WTC11 (cell line): ENCODE data around the gene NCKIPSD. TPM values are rescaled to one million over a fixed set of nuclear protein-coding genes. Genes with fewer than 3 reads are reported as not detected.

Experiments
- ATAC-seq: fragments of 200-7000 bp; cut with Tn5 transposase; 2 replicates; pipeline ENCODE4 v1.10.0; 2021; ENCODE audit warnings: mild to moderate bottlenecking, moderate library complexity
- CTCF ChIA-PET: fragments of 300-600 bp; sonication (Branson Sonifier 250); formaldehyde crosslinking; loops from one replicate; lab custom pipeline; 2021; ENCODE audit warnings: antibody characterized with exemption; lab: Charles Lee
- POLR2A ChIA-PET: fragments of 350-600 bp; sonication (Branson Sonifier 250); formaldehyde crosslinking; loops from one replicate; lab custom pipeline; 2021; ENCODE audit warnings: antibody characterized with exemption; lab: Charles Lee
- DNase-seq: peaks from one replicate; pipeline ENCODE4 v3.0.0; 2021; ENCODE audit warnings: low spot score
- H3K27ac Mint-ChIP-seq: 2 replicates; pipeline ENCODE4 v1.8.0; 2021; ENCODE audit warnings: mixed read lengths
- H3K27me3 Mint-ChIP-seq: 2 replicates; pipeline ENCODE4 v1.8.0; 2021; ENCODE audit warnings: low read depth, mild to moderate bottlenecking, moderate library complexity, mixed read lengths
- H3K36me3 Mint-ChIP-seq: 2 replicates; pipeline ENCODE4 v1.8.0; 2021; ENCODE audit warnings: mixed read lengths
- H3K4me1 Mint-ChIP-seq: 2 replicates; pipeline ENCODE4 v1.8.0; 2022; ENCODE audit warnings: mixed read lengths
- H3K4me3 Mint-ChIP-seq: 2 replicates; pipeline ENCODE4 v1.8.0; 2021; ENCODE audit warnings: mild to moderate bottlenecking, moderate library complexity, mixed read lengths
- H3K9me3 Mint-ChIP-seq: 2 replicates; pipeline ENCODE4 v1.8.0; 2021; ENCODE audit warnings: mixed read lengths
- ARID4B ChIP-seq: sonication (generic); formaldehyde crosslinking; IDR thresholded peaks from 2 replicates; pipeline ENCODE4 v1.8.0; 2023; ENCODE audit warnings: missing genetic modification reagents, mild to moderate bottlenecking, borderline replicate concordance
- ATF6 ChIP-seq: sonication (generic); formaldehyde crosslinking; IDR thresholded peaks from 2 replicates; pipeline ENCODE4 v1.8.1; 2023; ENCODE audit warnings: mild to moderate bottlenecking, missing genetic modification reagents
- FOXK1 ChIP-seq: sonication (generic); formaldehyde crosslinking; IDR thresholded peaks from 2 replicates; pipeline ENCODE4 v1.8.0; 2022; ENCODE audit warnings: mild to moderate bottlenecking, moderate library complexity, missing genetic modification reagents
- GTF2I ChIP-seq: fragments of 250-450 bp; sonication (Bioruptor Pico); conservative IDR thresholded peaks from 2 replicates; pipeline ENCODE4 v1.4.0; 2021; ENCODE audit warnings: mild to moderate bottlenecking
- HMGXB4 ChIP-seq: sonication (generic); formaldehyde crosslinking; IDR thresholded peaks from 2 replicates; pipeline ENCODE4 v1.8.1; 2023; ENCODE audit warnings: mild to moderate bottlenecking, moderate library complexity, missing genetic modification reagents
- IRF2 ChIP-seq: sonication (generic); formaldehyde crosslinking; IDR thresholded peaks from 2 replicates; pipeline ENCODE4 v1.8.0; 2022; ENCODE audit warnings: low read depth, missing genetic modification reagents, borderline replicate concordance
- NFYB ChIP-seq: sonication (generic); formaldehyde crosslinking; conservative IDR thresholded peaks from 2 replicates; pipeline ENCODE4 v1.8.0; 2022; ENCODE audit warnings: low read depth, missing genetic modification reagents
- OVOL2 ChIP-seq: fragments of 250-450 bp; sonication (Bioruptor Pico); IDR thresholded peaks from 2 replicates; pipeline ENCODE4 v1.9.0; 2021; ENCODE audit warnings: mild to moderate bottlenecking, borderline replicate concordance
- RELA ChIP-seq: sonication (generic); formaldehyde crosslinking; IDR thresholded peaks from 2 replicates; pipeline ENCODE4 v1.8.1; 2022; ENCODE audit warnings: missing genetic modification reagents, mild to moderate bottlenecking, borderline replicate concordance
- RORB ChIP-seq: fragments of 250-450 bp; sonication (Bioruptor Pico); IDR thresholded peaks from 2 replicates; pipeline ENCODE4 v1.9.0; 2021; ENCODE audit warnings: mild to moderate bottlenecking
- STAT6 ChIP-seq: sonication (generic); formaldehyde crosslinking; conservative IDR thresholded peaks from 2 replicates; pipeline ENCODE4 v1.8.1; 2023; ENCODE audit warnings: mild to moderate bottlenecking, low read depth, missing genetic modification reagents, moderate library complexity
- ZNF219 ChIP-seq: sonication (generic); formaldehyde crosslinking; IDR thresholded peaks from 2 replicates; pipeline ENCODE4 v1.8.0; 2023; ENCODE audit warnings: missing genetic modification reagents, mild to moderate bottlenecking, borderline replicate concordance
- ZNF317 ChIP-seq: sonication (generic); formaldehyde crosslinking; IDR thresholded peaks from 2 replicates; pipeline ENCODE4 v1.8.1; 2023; ENCODE audit warnings: low read depth, mild to moderate bottlenecking, moderate library complexity, missing genetic modification reagents, borderline replicate concordance
- ZNF423 ChIP-seq: fragments of 250-450 bp; sonication (Bioruptor Pico); IDR thresholded peaks from 2 replicates; pipeline ENCODE4 v2.1.2; 2022; ENCODE audit warnings: mild to moderate bottlenecking, moderate library complexity
- ZNF425 ChIP-seq: fragments of 250-450 bp; sonication (Bioruptor Pico); conservative IDR thresholded peaks from 2 replicates; pipeline ENCODE4 v1.9.0; 2021; ENCODE audit warnings: mild to moderate bottlenecking
- ZNF671 ChIP-seq: fragments of 250-450 bp; sonication (Bioruptor Pico); IDR thresholded peaks from 2 replicates; pipeline ENCODE4 v1.8.0; 2021; ENCODE audit warnings: mild to moderate bottlenecking
- total RNA-seq: library from RNA; stranded (reverse); gene quantifications from 3 replicates; pipeline ENCODE4 v1.2.3, GENCODE V29; 2021

The NCKIPSD gene
- total RNA-seq, 1 experiment from 2014 or later: 40.1 TPM

GRCh38 chr3:48690846-48691458 is 5.2 kb upstream of the NCKIPSD start:
- no peaks in the 10 kb centered on the region for H3K27me3 Mint-ChIP-seq
- no peaks in the 10 kb centered on the region for H3K9me3 Mint-ChIP-seq
- peaks cover 66% of the 10 kb centered on the region for H3K36me3 Mint-ChIP-seq
- TF ChIP-seq RELA (no peak), RORB (CRISPR knock-in tag) (no peak), ZNF671 (CRISPR knock-in tag) (no peak), NFYB (CRISPR knock-in tag) (no peak), STAT6 (no peak), HMGXB4 (no peak), ZNF425 (CRISPR knock-in tag) (no peak), ATF6 (CRISPR knock-in tag) (no peak), ZNF317 (no peak), ZNF423 (no peak), GTF2I (CRISPR knock-in tag) (no peak), IRF2 (no peak), ZNF219 (CRISPR knock-in tag) (no peak), ARID4B (CRISPR knock-in tag) (no peak), FOXK1 (CRISPR knock-in tag) (no peak), OVOL2 (CRISPR knock-in tag) (no peak)
- TF ChIP-seq, all 79 proteins: peak for 0
- ATAC-seq (no peak), DNase-seq (no peak)
- H3K4me1 Mint-ChIP-seq: peaks cover 16% of the 10 kb centered on the region
- CTCF ChIA-PET: interaction anchor here (0.5 kb wide), 1 partner anchor 12 kb away, joined by 3 read pairs; no protein-coding TSS in a partner anchor
- H3K27ac Mint-ChIP-seq: no peak overlapping the region
- no peak overlapping the region for H3K4me3 Mint-ChIP-seq
- POLR2A ChIA-PET: no interaction called here
